ENCODE measurements around the gene IFT20. TPM values are rescaled to one million over a fixed set of nuclear protein-coding genes. Genes with fewer than 3 reads are reported as not detected.

The IFT20 gene
- total and polyA plus RNA-seq, 10 of the 15 experiments (the other 5 are each of a cell fraction or from before 2014, with no cell fraction given), result 9.4 to 38.2 (median 19.1) TPM

GRCh38 chr17:28279411-28279810 is 55.9 kb downstream of the IFT20 start:
- no peak for DNase-seq (ENCODE audit: low read depth, low spot score)
- ChIA-PET CTCF (no interaction called here), RAD21 (ENCODE audit: unreplicated experiment) (no interaction called here), SMC1A (ENCODE audit: uncharacterized antibody, unreplicated experiment) (interaction anchor here (1.5 kb wide), 1 partner anchor 11 kb away, joined by 8 read pairs; no protein-coding TSS in a partner anchor), POLR2A (no interaction called here)
- no peak overlapping the region for H3K9ac ChIP-seq (ENCODE audit: control insufficient read depth, insufficient read depth, low read length)
- peaks cover 2% of the 10 kb centered on the region; the same call in 1 of the 2 replicates for H3K4me1 ChIP-seq (ENCODE audit: control insufficient read depth, insufficient read depth, low read length)
- FAIRE-seq, result no peak
- H3K36me3 ChIP-seq (ENCODE audit: control insufficient read depth in 2 of 2, insufficient read depth in 2 of 2, low read length in 1 of 2), result no peaks in the 10 kb centered on the region
- no peaks in the 10 kb centered on the region; the same call in 1 of the 2 replicates for H4K20me1 ChIP-seq (ENCODE audit: control insufficient read depth, insufficient read depth)
- H3K9me3 ChIP-seq (replicated peaks; ENCODE audit: control insufficient read depth, insufficient read depth, low read length), result no peaks in the 10 kb centered on the region
- 62% methylated on average over 6 of the region's 6 CpGs for WGBS (ENCODE audit: insufficient coverage, insufficient replicate concordance, low lambda C conversion rate, missing lambda C conversion rate)
- no peaks in the 10 kb centered on the region for H3K79me2 ChIP-seq (ENCODE audit: control insufficient read depth, insufficient read depth, low read length)
- TF ChIP-seq CEBPZ (IDR thresholded peaks at IDR 0.05; ENCODE audit: low read depth, low read length), result no peak
- TF ChIP-seq SMAD5 (IDR thresholded peaks at IDR 0.05; ENCODE audit: low read depth), result no peak
- TF ChIP-seq CHD4 (IDR thresholded peaks at IDR 0.05), result no peak
- no peak for TF ChIP-seq SMAD1 (IDR thresholded peaks at IDR 0.05; ENCODE audit: low read depth, partially characterized antibody)
- no peak for TF ChIP-seq MLLT1 (IDR thresholded peaks at IDR 0.05)
- TF ChIP-seq BHLHE40 (IDR thresholded peaks at IDR 0.05; ENCODE audit: borderline replicate concordance in 1 of 2, low read depth in 2 of 2, low read length in 1 of 2), result no peak
- TF ChIP-seq E2F8 (IDR thresholded peaks at IDR 0.05; ENCODE audit: low read depth, partially characterized antibody), result no peak
- no peak for TF ChIP-seq BMI1 (IDR thresholded peaks at IDR 0.05; ENCODE audit: borderline replicate concordance)
- TF ChIP-seq IKZF2 (IDR thresholded peaks at IDR 0.05), result no peak
- TF ChIP-seq CEBPB (IDR thresholded peaks at IDR 0.05; ENCODE audit: borderline replicate concordance in 1 of 2, low read depth in 2 of 2, low read length in 2 of 2), result no peak
- TF ChIP-seq KDM1A (IDR thresholded peaks at IDR 0.05; ENCODE audit: borderline replicate concordance), result no peak
- no peak for TF ChIP-seq JUND (IDR thresholded peaks at IDR 0.05; ENCODE audit: low read depth, low read length)
- TF ChIP-seq MTA2 (IDR thresholded peaks at IDR 0.05; ENCODE audit: low read depth), result no peak
- TF ChIP-seq YBX1 (IDR thresholded peaks at IDR 0.05), result no peak
- TF ChIP-seq RUNX3 (IDR thresholded peaks at IDR 0.05; ENCODE audit: low read length), result no peak
- no peak for TF ChIP-seq MXI1 (IDR thresholded peaks at IDR 0.05; ENCODE audit: low read depth, low read length)
- no TSS peak for BruUV-seq (replicated peaks)
- H3K27ac ChIP-seq (ENCODE audit: control insufficient read depth, insufficient read depth), result no peak overlapping the region
- ATAC-seq, result no peak
- H3K4me3 ChIP-seq, result no peak overlapping the region
- in situ Hi-C loops (cut with MboI), result no loop called here
- H3K27me3 ChIP-seq (replicated peaks in 1 of 2; ENCODE audit: control insufficient read depth in 2 of 2, insufficient read depth in 2 of 2, low read length in 1 of 2), result no peaks in the 10 kb centered on the region
- no peak overlapping the region for H2AFZ ChIP-seq (ENCODE audit: control insufficient read depth, low read depth, low read length)
- intact Hi-C loops (cut with micrococcal nuclease; ENCODE audit: unreplicated experiment), result no loop called here
- no peak overlapping the region for H3K4me2 ChIP-seq (ENCODE audit: control insufficient read depth, insufficient read depth)
